Measurements from ENCODE around the gene RRP9. TPM values are rescaled to one million over a fixed set of nuclear protein-coding genes. Genes with fewer than 3 reads are reported as not detected.

RRP9 gene
- total and polyA plus RNA-seq, 4 donors, result 6.5 to 11.0 (median 7.8) TPM

DNA sequence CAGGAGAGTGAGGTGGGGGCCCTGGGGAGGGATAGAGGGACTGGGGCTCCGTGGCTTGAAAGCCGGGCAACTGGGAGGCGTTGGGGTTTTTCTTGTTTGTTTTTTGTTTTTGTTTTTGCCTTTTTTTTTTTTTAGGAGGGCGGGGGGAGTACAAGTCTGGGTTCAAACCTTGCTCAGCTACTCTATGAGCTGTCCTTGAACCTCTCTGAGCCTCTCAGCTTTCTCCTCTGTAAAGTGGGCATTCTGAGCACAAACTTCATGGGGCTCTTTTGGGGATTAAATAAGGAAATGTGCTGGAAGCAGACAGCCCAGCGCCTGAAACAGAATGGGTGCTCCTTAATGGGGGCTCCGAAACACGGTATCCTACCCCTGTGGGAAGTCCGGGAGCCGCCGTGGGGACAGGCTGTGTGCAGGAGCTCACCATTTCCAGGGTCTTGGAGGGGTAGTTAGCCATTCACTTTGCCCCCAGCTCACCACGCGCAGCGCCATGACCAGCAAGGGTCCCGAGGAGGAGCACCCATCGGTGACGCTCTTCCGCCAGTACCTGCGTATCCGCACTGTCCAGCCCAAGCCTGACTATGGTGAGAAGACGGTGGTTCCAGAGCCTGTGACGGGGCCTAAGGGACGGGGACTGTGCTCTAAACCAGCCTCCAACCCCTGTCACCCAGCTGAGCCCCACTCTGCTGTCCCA is 42.0 kb upstream of the RRP9 start:
- H3K9me3 ChIP-seq (ENCODE audit: control insufficient read depth in 4 of 4, low read length in 3 of 4), result no peaks in the 10 kb centered on the region
- H3K27ac ChIP-seq (ENCODE audit: low read depth in 1 of 2, low read length in 2 of 2), result peak overlapping the region; percentile 96 to 100
- H3K4me1 ChIP-seq (ENCODE audit: control insufficient read depth in 4 of 4, insufficient read depth in 4 of 4, low read length in 3 of 4), result peaks cover 6 to 45% (median 25%) of the 10 kb centered on the region in 4 donors
- no peak for TF ChIP-seq HNF4G (IDR thresholded peaks at IDR 0.05)
- TF ChIP-seq NR2F2 (IDR thresholded peaks at IDR 0.05), result peak; percentile 7
- no peak for TF ChIP-seq SP1 (IDR thresholded peaks at IDR 0.05)
- 31% methylated on average over 22 of the region's 22 CpGs for WGBS
- no peak for DNase-seq (ENCODE audit: low spot score)
- peak overlapping the region; percentile 62 to 89 (median 68) for H3K4me3 ChIP-seq (ENCODE audit: low read depth in 1 of 3, low read length in 3 of 3)
- peaks cover 0 to 3% (median 3%) of the 10 kb centered on the region in 4 donors for H3K36me3 ChIP-seq (ENCODE audit: control insufficient read depth in 4 of 4, insufficient read depth in 3 of 4, low read depth in 1 of 4, low read length in 3 of 4)
- H3K9ac ChIP-seq (ENCODE audit: low read depth in 1 of 2, low read length in 2 of 2), result peak overlapping the region; percentile 80 to 92
- no peaks in the 10 kb centered on the region for H3K27me3 ChIP-seq (ENCODE audit: control insufficient read depth in 4 of 4, insufficient read depth in 4 of 4, low read length in 3 of 4)

DNA sequence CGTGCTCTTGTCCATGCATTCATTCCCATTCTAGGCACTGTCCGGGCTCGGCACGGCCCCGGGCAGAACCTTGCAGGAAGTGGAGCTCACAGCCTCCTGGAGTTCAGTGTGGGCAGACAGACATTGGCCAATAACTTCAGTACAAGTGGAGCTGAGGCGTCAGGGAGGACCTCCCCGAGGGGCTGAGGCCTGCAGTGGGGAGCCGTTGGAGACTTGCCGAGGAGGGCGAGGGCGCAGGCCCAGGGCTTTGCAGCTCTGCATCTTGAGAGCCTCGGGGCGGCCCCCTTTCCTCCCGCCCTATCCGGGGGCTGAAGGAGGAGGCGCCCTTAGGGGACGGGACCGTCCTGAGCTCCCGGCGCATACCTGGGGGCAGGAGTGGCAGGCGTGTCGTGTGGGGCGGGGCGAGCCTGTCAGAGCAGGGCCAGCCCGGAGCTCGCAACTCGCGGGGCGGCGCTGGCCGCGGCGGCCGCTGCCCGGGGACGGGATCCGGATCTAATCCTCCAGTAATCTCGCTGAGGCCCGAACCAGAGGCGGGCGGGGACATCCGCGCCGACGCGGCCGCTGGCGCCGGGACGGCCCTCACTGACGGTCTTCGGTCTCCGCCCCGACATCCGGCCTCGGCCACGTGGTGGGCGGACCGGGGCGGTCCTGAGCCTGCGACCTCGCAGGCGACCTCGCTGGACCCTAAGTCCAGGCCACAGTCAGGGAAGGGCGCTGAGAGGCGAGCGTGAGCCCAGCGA is 41.3 kb upstream of the RRP9 start, which contains the start of gene ACY1:
ACY1 (plus strand) TSS at position 698 of the 740 bp plus-strand sequence. CDS start 530 bp downstream, outside the sequence.
- peak within 1 kb of the TSS; percentile 92 to 94 for H3K9ac ChIP-seq (ENCODE audit: low read depth in 1 of 2, low read length in 2 of 2)
- under 1% methylated on average over 68 of the region's 68 CpGs for WGBS
- H3K4me1 ChIP-seq (ENCODE audit: control insufficient read depth in 4 of 4, insufficient read depth in 4 of 4, low read length in 3 of 4), result peaks cover 6 to 46% (median 25%) of the 10 kb centered on the region in 4 donors
- H3K9me3 ChIP-seq (ENCODE audit: control insufficient read depth in 4 of 4, low read length in 3 of 4), result no peaks in the 10 kb centered on the region
- peak; percentile 86 for DNase-seq (ENCODE audit: low spot score)
- peak; percentile 92 to 96 for TF ChIP-seq HNF4A (conservative IDR thresholded peaks at IDR 0.05)
- TF ChIP-seq, protein P1, sequence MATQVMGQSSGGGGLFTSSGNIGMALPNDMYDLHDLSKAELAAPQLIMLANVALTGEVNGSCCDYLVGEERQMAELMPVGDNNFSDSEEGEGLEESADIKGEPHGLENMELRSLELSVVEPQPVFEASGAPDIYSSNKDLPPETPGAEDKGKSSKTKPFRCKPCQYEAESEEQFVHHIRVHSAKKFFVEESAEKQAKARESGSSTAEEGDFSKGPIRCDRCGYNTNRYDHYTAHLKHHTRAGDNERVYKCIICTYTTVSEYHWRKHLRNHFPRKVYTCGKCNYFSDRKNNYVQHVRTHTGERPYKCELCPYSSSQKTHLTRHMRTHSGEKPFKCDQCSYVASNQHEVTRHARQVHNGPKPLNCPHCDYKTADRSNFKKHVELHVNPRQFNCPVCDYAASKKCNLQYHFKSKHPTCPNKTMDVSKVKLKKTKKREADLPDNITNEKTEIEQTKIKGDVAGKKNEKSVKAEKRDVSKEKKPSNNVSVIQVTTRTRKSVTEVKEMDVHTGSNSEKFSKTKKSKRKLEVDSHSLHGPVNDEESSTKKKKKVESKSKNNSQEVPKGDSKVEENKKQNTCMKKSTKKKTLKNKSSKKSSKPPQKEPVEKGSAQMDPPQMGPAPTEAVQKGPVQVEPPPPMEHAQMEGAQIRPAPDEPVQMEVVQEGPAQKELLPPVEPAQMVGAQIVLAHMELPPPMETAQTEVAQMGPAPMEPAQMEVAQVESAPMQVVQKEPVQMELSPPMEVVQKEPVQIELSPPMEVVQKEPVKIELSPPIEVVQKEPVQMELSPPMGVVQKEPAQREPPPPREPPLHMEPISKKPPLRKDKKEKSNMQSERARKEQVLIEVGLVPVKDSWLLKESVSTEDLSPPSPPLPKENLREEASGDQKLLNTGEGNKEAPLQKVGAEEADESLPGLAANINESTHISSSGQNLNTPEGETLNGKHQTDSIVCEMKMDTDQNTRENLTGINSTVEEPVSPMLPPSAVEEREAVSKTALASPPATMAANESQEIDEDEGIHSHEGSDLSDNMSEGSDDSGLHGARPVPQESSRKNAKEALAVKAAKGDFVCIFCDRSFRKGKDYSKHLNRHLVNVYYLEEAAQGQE (IDR thresholded peaks at IDR 0.05), result peak; percentile 76
- TF ChIP-seq EGR1 (IDR thresholded peaks at IDR 0.05; ENCODE audit: low read depth in 2 of 2), result no peak
- TF ChIP-seq SP1 (IDR thresholded peaks at IDR 0.05), result peak; percentile 82
- TF ChIP-seq GABPA (IDR thresholded peaks at IDR 0.05 in 1 of 2, conservative IDR thresholded peaks at IDR 0.05 in 1 of 2), result peak in 1 of 2 donors; percentile 80
- no peak for TF ChIP-seq FOXA1 (IDR thresholded peaks at IDR 0.05)
- peak; percentile 84 for TF ChIP-seq NR2F2 (IDR thresholded peaks at IDR 0.05)
- TF ChIP-seq RXRA (IDR thresholded peaks at IDR 0.05), result peak; percentile 66 to 77
- no peak for TF ChIP-seq FOXA2 (IDR thresholded peaks at IDR 0.05)
- TF ChIP-seq RAD21 (IDR thresholded peaks at IDR 0.05), result peak in 1 of 2 donors; percentile 10
- no peak for TF ChIP-seq JUND (IDR thresholded peaks at IDR 0.05)
- peak; percentile 84 for TF ChIP-seq HNF4G (IDR thresholded peaks at IDR 0.05)
- TF ChIP-seq, protein P2, sequence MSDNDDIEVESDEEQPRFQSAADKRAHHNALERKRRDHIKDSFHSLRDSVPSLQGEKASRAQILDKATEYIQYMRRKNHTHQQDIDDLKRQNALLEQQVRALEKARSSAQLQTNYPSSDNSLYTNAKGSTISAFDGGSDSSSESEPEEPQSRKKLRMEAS (IDR thresholded peaks at IDR 0.05), result no peak
- TF ChIP-seq TAF1 (conservative IDR thresholded peaks at IDR 0.05), result peak; percentile 61
- peak within 1 kb of the TSS; percentile 62 to 89 (median 85) for H3K4me3 ChIP-seq (ENCODE audit: low read depth in 1 of 3, low read length in 3 of 3)
- no peaks in the 10 kb centered on the region for H3K27me3 ChIP-seq (ENCODE audit: control insufficient read depth in 4 of 4, insufficient read depth in 4 of 4, low read length in 3 of 4)
- H3K27ac ChIP-seq (ENCODE audit: low read depth in 1 of 2, low read length in 2 of 2), result peak within 1 kb of the TSS; percentile 96 to 100
- peaks cover 0 to 3% (median 2%) of the 10 kb centered on the region in 4 donors for H3K36me3 ChIP-seq (ENCODE audit: control insufficient read depth in 4 of 4, insufficient read depth in 3 of 4, low read depth in 1 of 4, low read length in 3 of 4)
